WI38 (cell line): ENCODE data around the gene BCS1L.
A peak's percentile ranks its signal among the peaks of the same experiment; 100 is the strongest.
"Not testable (repeated sequence)": the region's sequence is repeated elsewhere in the genome, so short reads cannot be mapped to it uniquely, and the experiment has no call there.

Experiments used
- H3K4me3 ChIP-seq: 2 replicates; pipeline ENCODE4 v1.5.1; 2011; ENCODE audit warnings: low read depth, mild to moderate bottlenecking, control low read depth, low read length
- TF ChIP-seq, protein P1 (sequence below): IDR thresholded peaks from 2 replicates; pipeline ENCODE4 v1.5.1; 2012; ENCODE audit warnings: low read depth, mild to moderate bottlenecking, control low read depth, low read length

BCS1L gene

GRCh38 chr2:218671654-218672566, 12.4 kb downstream of the BCS1L start, which contains the start of the genes RNF25 and STK36:
Gene RNF25 (minus strand): TSS chr2:218672002. CDS start chr2:218671970, 32 bp downstream.
Gene STK36 (plus strand): TSS chr2:218672086. CDS start chr2:218672830, 744 bp downstream.
- peak within 1 kb of the TSS; percentile 89 for H3K4me3 ChIP-seq
- TF ChIP-seq, protein P1, sequence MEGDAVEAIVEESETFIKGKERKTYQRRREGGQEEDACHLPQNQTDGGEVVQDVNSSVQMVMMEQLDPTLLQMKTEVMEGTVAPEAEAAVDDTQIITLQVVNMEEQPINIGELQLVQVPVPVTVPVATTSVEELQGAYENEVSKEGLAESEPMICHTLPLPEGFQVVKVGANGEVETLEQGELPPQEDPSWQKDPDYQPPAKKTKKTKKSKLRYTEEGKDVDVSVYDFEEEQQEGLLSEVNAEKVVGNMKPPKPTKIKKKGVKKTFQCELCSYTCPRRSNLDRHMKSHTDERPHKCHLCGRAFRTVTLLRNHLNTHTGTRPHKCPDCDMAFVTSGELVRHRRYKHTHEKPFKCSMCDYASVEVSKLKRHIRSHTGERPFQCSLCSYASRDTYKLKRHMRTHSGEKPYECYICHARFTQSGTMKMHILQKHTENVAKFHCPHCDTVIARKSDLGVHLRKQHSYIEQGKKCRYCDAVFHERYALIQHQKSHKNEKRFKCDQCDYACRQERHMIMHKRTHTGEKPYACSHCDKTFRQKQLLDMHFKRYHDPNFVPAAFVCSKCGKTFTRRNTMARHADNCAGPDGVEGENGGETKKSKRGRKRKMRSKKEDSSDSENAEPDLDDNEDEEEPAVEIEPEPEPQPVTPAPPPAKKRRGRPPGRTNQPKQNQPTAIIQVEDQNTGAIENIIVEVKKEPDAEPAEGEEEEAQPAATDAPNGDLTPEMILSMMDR, result no peak

DNA sequence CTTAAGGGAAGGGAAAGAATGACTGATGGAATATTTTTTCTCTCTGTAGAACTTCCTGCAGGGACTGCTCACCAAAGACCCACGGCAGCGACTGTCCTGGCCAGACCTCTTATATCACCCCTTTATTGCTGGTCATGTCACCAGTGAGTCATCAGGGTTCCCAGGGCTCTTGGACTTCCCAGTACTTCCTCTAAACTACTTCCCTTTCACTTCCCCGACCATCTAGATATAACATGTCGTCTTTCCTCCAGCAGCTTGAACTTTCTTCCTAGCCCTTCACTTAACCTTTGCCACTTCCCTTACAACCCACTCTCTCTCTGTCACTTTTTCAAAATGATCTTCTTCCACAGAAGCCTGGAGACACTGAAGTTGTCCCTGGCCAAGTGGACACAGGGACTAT, 19.6 kb downstream of the BCS1L start:
- TF ChIP-seq, protein P1, result no peak
- H3K4me3 ChIP-seq, result no peak overlapping the region

GRCh38 chr2:218680061-218680460, 20.6 kb downstream of the BCS1L start:
- no peak overlapping the region for H3K4me3 ChIP-seq
- TF ChIP-seq, protein P1, result no peak

- TF ChIP-seq, protein P1, result peak; percentile 89
Measured at GRCh38 chr2:218687400-218688060, 28.0 kb downstream of the BCS1L start.

GRCh38 chr2:218691234-218691633, 31.8 kb downstream of the BCS1L start:
- TF ChIP-seq, protein P1, result no peak
- H3K4me3 ChIP-seq, result no peak overlapping the region

More at GRCh38 chr2:218687400-218688060, 28.0 kb downstream of the BCS1L start:
- not testable (repeated sequence) for H3K4me3 ChIP-seq

GRCh38 chr2:218694405-218695145, 35.1 kb downstream of the BCS1L start:
- H3K4me3 ChIP-seq, result no peak overlapping the region
- TF ChIP-seq, protein P1, result no peak
